Measurements from ENCODE around the gene SPINDOC.

The SPINDOC gene

GRCh38 chr11:63834535-63835157, 21.4 kb downstream of the SPINDOC start:
- no peak for DNase-seq

GRCh38 chr11:63835158-63835545, 21.9 kb downstream of the SPINDOC start:
- DNase-seq, result no peak

DNA sequence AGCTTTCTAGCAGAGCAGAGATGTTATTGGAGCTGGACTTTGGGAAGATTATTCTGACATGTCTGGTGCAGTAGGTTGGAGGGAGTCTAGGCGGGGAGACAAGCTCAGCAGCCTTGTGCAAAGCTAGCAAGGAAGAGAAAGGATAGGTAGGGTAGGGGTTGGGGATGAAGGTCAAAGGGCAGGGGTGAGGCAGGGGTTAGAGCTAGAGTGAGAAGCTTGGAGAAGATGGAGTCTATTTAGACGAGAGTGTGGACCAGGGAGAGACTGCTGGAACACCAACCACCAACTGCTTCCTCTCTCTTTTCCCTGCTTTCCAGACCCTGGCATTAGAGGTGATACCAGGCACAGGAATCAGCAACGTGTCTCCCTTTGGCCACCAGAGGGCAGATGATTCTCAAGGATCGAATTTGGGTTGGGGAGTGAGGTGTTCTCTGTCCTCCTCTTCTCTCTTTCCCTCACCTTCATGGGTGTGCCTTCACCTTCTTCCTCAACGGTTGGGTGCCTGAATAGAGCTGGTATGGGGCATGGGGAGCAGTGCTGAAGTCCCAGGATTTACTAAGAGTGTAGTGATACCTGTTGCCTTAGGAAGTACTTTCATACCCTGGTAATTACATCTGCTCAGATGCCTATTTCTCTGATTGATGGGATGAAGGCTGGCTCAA, 23.9 kb downstream of the SPINDOC start:
- DNase-seq, result peak; percentile 61

- DNase-seq, result no peak
Measured at GRCh38 chr11:63837739-63838138, 24.5 kb downstream of the SPINDOC start.

GRCh38 chr11:63838150-63838677, 25.0 kb downstream of the SPINDOC start:
- no peak for DNase-seq

DNA sequence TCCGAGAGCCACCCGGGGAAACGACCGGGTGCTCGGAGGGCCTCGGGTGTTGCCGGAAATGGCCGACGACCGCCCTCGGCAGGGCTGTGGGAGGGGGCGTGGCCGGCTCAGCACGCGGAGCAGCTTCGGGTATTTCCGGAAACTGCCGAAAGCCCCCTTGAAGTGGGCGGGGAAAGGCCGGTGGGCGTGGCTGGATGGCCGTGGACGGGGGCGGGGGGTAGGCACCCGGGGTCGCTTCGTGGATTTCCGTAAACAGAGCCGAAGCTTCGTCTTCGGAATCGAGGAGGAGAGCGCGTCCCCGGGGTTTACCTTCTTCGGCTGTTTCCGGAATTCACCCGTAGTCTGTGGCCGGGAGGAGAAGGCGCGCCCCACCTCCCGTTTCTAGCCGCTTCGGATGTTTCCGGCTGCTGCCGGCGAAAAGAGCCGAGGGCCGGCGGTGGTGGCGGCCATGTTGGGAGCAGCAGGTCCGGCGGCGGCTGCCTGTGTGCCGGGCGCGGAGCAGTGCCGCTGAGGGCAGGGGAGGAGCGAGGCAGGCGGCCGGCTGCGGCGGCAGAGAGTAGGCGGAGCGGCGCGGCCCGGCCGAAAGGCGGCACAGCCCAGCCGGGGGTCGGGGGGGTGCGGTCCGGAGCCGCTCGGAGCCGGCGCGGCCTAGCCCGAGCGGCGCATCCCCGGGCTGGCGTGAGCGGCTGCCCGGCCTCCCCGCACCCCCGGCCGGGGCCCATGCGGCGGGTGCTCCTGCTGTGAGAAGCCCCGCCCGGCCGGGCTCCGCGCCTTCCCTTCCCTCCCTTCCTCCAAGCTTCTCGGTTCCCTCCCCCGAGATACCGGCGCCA, 25.6 kb downstream of the SPINDOC start, which contains the start of gene MARK2:
Gene MARK2, plus strand, starts transcription at position 433 of the 830 bp plus-strand sequence. Its CDS starts 397 bp downstream, at position 830.
- DNase-seq, result peak; percentile 100

DNA sequence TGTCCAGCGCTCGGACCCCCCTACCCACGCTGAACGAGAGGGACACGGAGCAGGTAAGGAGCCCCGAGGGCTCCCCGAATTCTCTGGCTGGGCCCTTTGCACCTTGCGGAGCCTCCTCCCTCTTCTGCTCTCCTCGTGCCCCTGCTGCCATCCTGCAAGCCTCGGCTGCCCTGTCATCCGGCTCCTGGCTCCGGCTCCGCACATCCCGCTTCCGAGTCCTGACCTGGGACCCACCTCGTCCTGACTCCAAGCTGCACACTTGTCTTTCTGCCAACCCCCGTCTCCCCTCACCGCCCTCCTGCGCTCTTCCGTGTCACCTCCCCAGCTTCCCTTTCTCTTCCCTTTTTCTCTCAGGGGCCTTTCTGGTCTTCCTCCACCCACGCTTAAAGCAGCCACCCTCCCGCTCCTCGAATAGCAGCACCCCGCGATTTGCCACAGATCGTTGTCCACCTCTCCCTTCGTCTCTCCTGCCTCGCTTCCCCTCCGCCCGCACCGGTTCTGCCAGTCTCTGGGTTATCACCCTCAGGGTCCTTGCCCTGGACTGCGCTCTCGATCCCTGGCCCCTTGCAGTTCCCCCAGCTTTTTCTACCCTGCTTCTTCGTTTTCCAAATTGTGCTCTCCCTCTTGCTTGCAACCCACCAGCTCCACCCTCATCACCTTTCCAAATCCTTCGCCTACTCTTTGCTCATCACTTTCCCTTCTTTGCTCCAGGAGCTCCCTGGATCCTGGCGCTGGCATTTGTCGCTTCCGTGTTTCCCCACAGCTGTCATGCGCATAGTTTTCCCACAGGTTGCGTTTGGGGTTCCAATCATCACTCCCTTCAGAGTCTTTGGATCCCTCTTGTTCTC, 26.5 kb downstream of the SPINDOC start:
- DNase-seq, result no peak

GRCh38 chr11:63840356-63841060, 27.3 kb downstream of the SPINDOC start:
- DNase-seq, result no peak

GRCh38 chr11:63841554-63841953, 28.3 kb downstream of the SPINDOC start:
- DNase-seq, result no peak

- no peak for DNase-seq
Measured at GRCh38 chr11:63843041-63843440, 29.8 kb downstream of the SPINDOC start.

- DNase-seq, result no peak
Measured at GRCh38 chr11:63844836-63845235, 31.6 kb downstream of the SPINDOC start.

DNA sequence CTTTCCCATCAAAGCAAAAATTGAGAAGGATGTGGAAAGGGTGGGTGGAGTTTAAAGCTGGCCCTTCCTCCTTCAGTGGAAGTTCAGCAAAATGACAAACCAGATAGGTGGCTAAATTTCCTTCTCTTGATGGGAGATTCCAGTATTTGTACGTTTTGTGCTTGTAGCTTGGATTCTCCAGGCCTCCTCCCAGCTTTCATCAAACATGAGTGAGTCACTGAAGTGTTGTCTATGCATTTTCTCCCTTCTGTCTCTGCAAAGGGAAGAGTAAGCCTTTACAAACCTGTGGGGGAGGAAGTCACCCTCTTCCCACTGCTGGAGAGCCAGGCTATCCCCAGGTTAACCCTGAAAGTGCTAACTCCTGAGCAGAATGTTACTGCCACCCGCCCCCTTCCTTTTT, 32.0 kb downstream of the SPINDOC start:
- DNase-seq, result no peak

DNA sequence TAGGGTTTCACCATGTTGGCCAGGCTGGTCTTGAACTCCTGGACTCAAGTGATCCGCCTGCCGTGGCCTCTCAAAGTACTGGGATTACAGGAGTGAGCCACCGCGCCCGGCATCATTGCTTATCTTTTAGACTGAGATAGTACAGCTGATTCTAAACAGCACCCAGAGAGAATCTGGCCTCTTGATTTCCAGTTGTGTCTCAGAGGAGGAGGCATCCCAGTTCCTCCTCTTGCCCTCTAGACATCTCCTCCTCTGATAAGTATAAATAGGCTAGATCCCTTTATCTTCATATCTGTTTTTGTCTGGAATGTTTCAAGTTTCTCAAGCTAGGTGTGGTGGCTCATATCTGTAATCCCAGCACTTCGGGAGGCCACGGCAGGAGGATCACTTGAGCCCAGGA, 32.7 kb downstream of the SPINDOC start:
- no peak for DNase-seq

DNA sequence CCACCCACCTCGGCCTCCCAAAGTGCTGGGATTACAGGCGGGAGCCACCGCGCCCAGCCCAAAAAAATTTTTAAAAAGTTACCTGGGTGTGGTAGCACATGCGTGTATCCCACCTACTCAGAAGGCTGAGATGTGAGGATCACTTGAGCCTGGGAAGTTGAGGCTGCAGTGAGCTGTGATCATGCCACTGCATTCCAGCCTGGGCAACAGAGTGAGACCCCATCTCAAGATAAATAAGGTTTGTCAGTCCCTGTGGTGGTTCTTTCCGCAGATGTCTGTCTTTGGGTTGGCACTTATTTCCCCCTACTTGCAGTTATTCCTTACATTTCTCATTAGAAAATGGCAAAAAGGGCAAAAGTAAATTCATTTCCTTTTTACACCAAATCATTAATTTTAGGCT, 33.6 kb downstream of the SPINDOC start:
- DNase-seq, result no peak

DNA sequence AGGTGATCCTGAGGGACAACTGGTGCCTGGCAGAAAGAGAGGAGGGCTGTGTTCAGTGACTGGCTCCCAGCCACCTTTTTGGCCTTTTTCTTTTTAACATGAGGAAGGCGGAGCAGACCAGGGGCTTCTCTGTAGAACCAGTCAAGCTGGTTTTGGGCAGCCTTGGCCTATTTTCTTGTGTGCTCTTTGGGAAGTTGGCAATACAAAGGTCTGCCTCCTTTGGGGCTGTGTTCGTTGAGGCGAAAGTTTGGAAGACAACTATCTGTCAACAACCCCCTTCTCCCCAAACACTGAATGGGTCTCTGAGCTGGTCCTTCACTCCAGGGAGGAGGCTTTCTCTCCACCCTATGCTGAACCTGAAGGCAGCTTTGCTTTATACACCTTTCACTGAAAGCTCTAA, 34.1 kb downstream of the SPINDOC start:
- DNase-seq, result no peak

DNA sequence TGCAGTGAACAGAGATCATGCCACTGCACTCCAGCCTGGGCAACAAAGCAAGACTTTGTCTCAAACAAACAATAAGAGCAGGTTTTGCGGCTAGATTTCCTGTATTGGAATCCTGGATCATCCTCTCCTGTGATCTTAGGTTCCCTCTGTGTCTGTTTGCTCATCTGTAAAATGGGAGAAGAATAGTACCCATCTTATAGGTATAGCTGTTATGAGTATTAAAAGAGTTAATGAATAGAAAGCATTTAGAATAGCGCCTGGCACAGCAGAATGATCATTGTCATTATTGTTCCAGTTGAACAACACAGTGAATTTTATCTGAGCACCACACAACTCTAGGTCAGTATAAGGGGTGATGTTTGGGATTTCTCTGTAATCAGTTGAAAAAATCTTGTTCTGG, 36.4 kb downstream of the SPINDOC start:
- DNase-seq, result no peak

GRCh38 chr11:63850920-63851319, 37.7 kb downstream of the SPINDOC start:
- DNase-seq, result no peak

GRCh38 chr11:63851364-63851763, 38.1 kb downstream of the SPINDOC start:
- no peak for DNase-seq

- no peak for DNase-seq
Measured at GRCh38 chr11:63853476-63853875, 40.2 kb downstream of the SPINDOC start.

- no peak for DNase-seq
Measured at GRCh38 chr11:63854696-63855095, 41.4 kb downstream of the SPINDOC start.

DNA sequence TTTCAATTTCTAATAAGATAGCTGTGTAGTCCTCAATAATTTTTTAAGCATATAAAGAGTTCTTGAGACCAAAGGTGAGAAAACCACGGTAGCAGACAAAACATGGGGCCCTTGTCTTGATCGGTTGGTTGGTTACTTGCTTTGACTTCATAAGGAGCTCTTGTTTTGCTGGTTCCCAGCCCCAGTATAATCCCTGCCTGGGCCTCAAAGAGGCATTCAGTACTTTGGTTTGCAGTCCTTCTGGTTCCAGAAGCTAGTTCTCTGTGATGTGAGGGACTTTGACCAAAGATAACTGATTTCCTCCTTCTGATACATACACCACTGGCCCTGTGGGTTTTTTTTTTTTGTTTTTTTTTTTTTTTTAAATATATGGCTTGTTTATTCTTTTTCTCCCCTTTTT, 42.7 kb downstream of the SPINDOC start:
- no peak for DNase-seq

All from activated effector memory CD4-positive, alpha-beta T cell treated with Interleukin-2 at 50 U/mL for 16 hours (primary cell).